ENCODE measurements around the gene PIGQ. TPM values are rescaled to one million over a fixed set of nuclear protein-coding genes. Genes with fewer than 3 reads are reported as not detected.

The PIGQ gene
- total RNA-seq, 1 donor from 2014 or later = 63.6 TPM

- H3K9me3 Mint-ChIP-seq (ENCODE audit: unreplicated experiment) = no peaks in the 10 kb centered on the region
- no peak overlapping the region for H3K4me3 Mint-ChIP-seq (ENCODE audit: unreplicated experiment)
- no peaks in the 10 kb centered on the region for H3K36me3 Mint-ChIP-seq (ENCODE audit: unreplicated experiment)
- TF ChIP-seq, protein P1, sequence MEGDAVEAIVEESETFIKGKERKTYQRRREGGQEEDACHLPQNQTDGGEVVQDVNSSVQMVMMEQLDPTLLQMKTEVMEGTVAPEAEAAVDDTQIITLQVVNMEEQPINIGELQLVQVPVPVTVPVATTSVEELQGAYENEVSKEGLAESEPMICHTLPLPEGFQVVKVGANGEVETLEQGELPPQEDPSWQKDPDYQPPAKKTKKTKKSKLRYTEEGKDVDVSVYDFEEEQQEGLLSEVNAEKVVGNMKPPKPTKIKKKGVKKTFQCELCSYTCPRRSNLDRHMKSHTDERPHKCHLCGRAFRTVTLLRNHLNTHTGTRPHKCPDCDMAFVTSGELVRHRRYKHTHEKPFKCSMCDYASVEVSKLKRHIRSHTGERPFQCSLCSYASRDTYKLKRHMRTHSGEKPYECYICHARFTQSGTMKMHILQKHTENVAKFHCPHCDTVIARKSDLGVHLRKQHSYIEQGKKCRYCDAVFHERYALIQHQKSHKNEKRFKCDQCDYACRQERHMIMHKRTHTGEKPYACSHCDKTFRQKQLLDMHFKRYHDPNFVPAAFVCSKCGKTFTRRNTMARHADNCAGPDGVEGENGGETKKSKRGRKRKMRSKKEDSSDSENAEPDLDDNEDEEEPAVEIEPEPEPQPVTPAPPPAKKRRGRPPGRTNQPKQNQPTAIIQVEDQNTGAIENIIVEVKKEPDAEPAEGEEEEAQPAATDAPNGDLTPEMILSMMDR (IDR thresholded peaks at IDR 0.05) = no peak
- no peak overlapping the region for H3K27ac Mint-ChIP-seq (ENCODE audit: unreplicated experiment)
- H3K27me3 Mint-ChIP-seq (ENCODE audit: unreplicated experiment) = no peaks in the 10 kb centered on the region
- peaks cover 4% of the 10 kb centered on the region for H3K4me1 Mint-ChIP-seq (ENCODE audit: unreplicated experiment)
- DNase-seq (ENCODE audit: extremely low spot score, unreplicated experiment) = no peak
These were observed 13.0 kb downstream of the PIGQ start for GRCh38 chr16:582614-583331.

GRCh38 chr16:583470-583814 lies 13.7 kb downstream of the PIGQ start:
- Mint-ChIP-seq H3K4me3 (ENCODE audit: unreplicated experiment) (no peak overlapping the region), H3K27me3 (ENCODE audit: unreplicated experiment) (no peaks in the 10 kb centered on the region), H3K4me1 (ENCODE audit: unreplicated experiment) (peaks cover 10% of the 10 kb centered on the region), H3K9me3 (ENCODE audit: unreplicated experiment) (no peaks in the 10 kb centered on the region), H3K27ac (ENCODE audit: unreplicated experiment) (no peak overlapping the region), H3K36me3 (ENCODE audit: unreplicated experiment) (no peaks in the 10 kb centered on the region)
- TF ChIP-seq, protein P1 (IDR thresholded peaks at IDR 0.05) = no peak
- no peak for DNase-seq (ENCODE audit: extremely low spot score, unreplicated experiment)

GRCh38 chr16:583815-584591 lies 14.2 kb downstream of the PIGQ start:
- DNase-seq (ENCODE audit: extremely low spot score, unreplicated experiment) = no peak
- no peaks in the 10 kb centered on the region for H3K27me3 Mint-ChIP-seq (ENCODE audit: unreplicated experiment)
- no peaks in the 10 kb centered on the region for H3K9me3 Mint-ChIP-seq (ENCODE audit: unreplicated experiment)
- H3K36me3 Mint-ChIP-seq (ENCODE audit: unreplicated experiment) = no peaks in the 10 kb centered on the region
- H3K4me3 Mint-ChIP-seq (ENCODE audit: unreplicated experiment) = no peak overlapping the region
- peaks cover 11% of the 10 kb centered on the region for H3K4me1 Mint-ChIP-seq (ENCODE audit: unreplicated experiment)
- TF ChIP-seq, protein P1 (IDR thresholded peaks at IDR 0.05) = no peak
- H3K27ac Mint-ChIP-seq (ENCODE audit: unreplicated experiment) = no peak overlapping the region

DNA sequence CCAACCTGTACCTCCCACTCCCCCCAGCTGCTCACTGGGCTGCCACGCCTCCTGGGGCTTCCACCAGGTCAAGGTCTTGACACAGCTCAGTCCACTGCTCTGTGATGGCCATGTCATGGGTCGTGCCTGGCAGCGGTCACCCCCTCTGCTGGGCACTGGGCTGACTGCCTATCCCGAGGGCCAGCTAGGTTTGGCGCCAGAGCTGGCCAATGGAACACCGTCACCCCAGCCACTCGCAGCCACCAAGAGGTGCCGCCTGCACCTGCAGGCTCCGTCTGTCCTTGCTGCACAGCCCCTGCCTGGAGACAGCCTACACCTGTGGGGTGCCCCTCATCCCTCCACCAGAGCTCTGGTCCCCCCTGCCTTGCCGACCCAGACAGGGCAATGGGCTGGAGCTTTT lies 15.6 kb downstream of the PIGQ start:
- H3K36me3 Mint-ChIP-seq (ENCODE audit: unreplicated experiment) = no peaks in the 10 kb centered on the region
- no peak for DNase-seq (ENCODE audit: extremely low spot score, unreplicated experiment)
- TF ChIP-seq, protein P1 (IDR thresholded peaks at IDR 0.05) = no peak
- H3K4me3 Mint-ChIP-seq (ENCODE audit: unreplicated experiment) = no peak overlapping the region
- H3K9me3 Mint-ChIP-seq (ENCODE audit: unreplicated experiment) = no peaks in the 10 kb centered on the region
- H3K27ac Mint-ChIP-seq (ENCODE audit: unreplicated experiment) = no peak overlapping the region
- H3K27me3 Mint-ChIP-seq (ENCODE audit: unreplicated experiment) = no peaks in the 10 kb centered on the region
- peaks cover 11% of the 10 kb centered on the region for H3K4me1 Mint-ChIP-seq (ENCODE audit: unreplicated experiment)

DNA sequence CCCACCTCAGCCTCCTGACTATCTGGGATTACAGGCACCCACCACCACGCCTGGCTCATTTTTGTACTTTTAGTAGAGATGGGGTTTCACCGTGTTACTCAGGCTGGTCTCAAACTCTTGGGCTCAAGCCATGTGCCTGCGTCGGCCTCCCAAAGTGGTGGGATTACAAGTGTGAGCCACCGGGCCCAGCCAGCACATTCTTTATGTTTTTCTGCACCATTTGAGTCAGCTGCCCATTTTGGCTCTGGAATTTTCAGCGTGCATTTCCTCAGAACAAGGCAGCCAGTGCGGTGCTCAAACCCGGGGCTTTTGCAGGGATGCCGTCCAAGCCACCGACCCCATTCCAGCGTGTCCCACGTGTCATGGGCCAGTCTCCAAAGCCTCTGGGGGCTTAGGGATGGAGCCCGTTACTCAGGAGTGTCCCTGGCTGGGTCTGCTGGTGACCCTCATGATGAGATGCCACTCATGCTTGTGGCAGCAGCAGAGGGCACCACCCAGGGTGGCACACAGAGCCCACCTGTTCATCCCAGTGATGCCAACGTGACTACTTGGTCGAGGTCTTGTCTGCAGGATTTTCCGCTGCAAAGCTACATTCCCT lies 16.4 kb downstream of the PIGQ start:
- TF ChIP-seq, protein P1 (IDR thresholded peaks at IDR 0.05) = no peak
- no peak overlapping the region for H3K27ac Mint-ChIP-seq (ENCODE audit: unreplicated experiment)
- H3K4me1 Mint-ChIP-seq (ENCODE audit: unreplicated experiment) = peaks cover 18% of the 10 kb centered on the region
- H3K9me3 Mint-ChIP-seq (ENCODE audit: unreplicated experiment) = no peaks in the 10 kb centered on the region
- no peak overlapping the region for H3K4me3 Mint-ChIP-seq (ENCODE audit: unreplicated experiment)
- no peaks in the 10 kb centered on the region for H3K27me3 Mint-ChIP-seq (ENCODE audit: unreplicated experiment)
- no peaks in the 10 kb centered on the region for H3K36me3 Mint-ChIP-seq (ENCODE audit: unreplicated experiment)
- DNase-seq (ENCODE audit: extremely low spot score, unreplicated experiment) = no peak
